ENCODE measurements around the gene LARP4. TPM values are rescaled to one million over a fixed set of nuclear protein-coding genes. Genes with fewer than 3 reads are reported as not detected.
A peak's percentile ranks its signal among the peaks of the same experiment; 100 is the strongest.

LARP4 gene
- total and polyA plus RNA-seq, 2 experiments from 2014 or later: 59.1 to 88.8 TPM

GRCh38 chr12:50506753-50507473 lies 106.2 kb downstream of the LARP4 start:
- Mint-ChIP-seq H3K36me3 (ENCODE audit: low read depth) (no peaks in the 10 kb centered on the region), H3K27me3 (ENCODE audit: insufficient read depth, low read depth, poor library complexity) (peaks cover 6% of the 10 kb centered on the region), H3K27ac (no peak overlapping the region), H3K9me3 (peaks cover 2% of the 10 kb centered on the region; the same call in 1 of the 3 replicates), H3K4me1 (peaks cover 30% of the 10 kb centered on the region), H3K4me3 (peak overlapping the region; percentile 96)
- Histone ChIP-seq H3K27me3 (ENCODE audit: insufficient read depth) (no peaks in the 10 kb centered on the region), H4K20me1 (replicated peaks; ENCODE audit: insufficient read depth) (peaks cover 5% of the 10 kb centered on the region; the same call in 1 of the 2 replicates), H3K4me1 (ENCODE audit: insufficient read depth) (peaks cover 17% of the 10 kb centered on the region), H3K4me3 (peak overlapping the region; percentile 73), H2AFZ (no peak overlapping the region), H3K79me2 (replicated peaks; ENCODE audit: insufficient read depth) (peaks cover 67% of the 10 kb centered on the region), H3K36me3 (ENCODE audit: insufficient read depth) (no peaks in the 10 kb centered on the region), H3F3A (replicated peaks; ENCODE audit: low read depth) (no peaks in the 10 kb centered on the region), H3K4me2 (peak overlapping the region; percentile 88), H3K9me2 (ENCODE audit: insufficient read depth) (no peaks in the 10 kb centered on the region), H3K27ac (ENCODE audit: low read depth) (no peak overlapping the region)
- ATAC-seq: no peak
- DNase-seq (ENCODE audit: low spot score): no peak
- no peak for TF ChIP-seq CTCF (conservative IDR thresholded peaks at IDR 0.05; ENCODE audit: low read depth in 2 of 2)
- no peak for TF ChIP-seq STAT1 (IDR thresholded peaks at IDR 0.05; ENCODE audit: unreplicated experiment)
- no peak for TF ChIP-seq ETS1 (IDR thresholded peaks at IDR 0.05)
- TF ChIP-seq CREB1 (CRISPR knock-in tag; IDR thresholded peaks at IDR 0.05; ENCODE audit: low read depth): no peak
- TF ChIP-seq JUNB (IDR thresholded peaks at IDR 0.05; ENCODE audit: unreplicated experiment): no peak
- TF ChIP-seq EZH2 (IDR thresholded peaks at IDR 0.05; ENCODE audit: low read depth, unreplicated experiment): no peak
- no peak for TF ChIP-seq ZNF114 (CRISPR knock-in tag; IDR thresholded peaks at IDR 0.05)
- no peak for TF ChIP-seq POLR2AphosphoS5 (IDR thresholded peaks at IDR 0.05; ENCODE audit: low read depth)
- no peak for TF ChIP-seq REST (IDR thresholded peaks at IDR 0.05; ENCODE audit: unreplicated experiment)
- no peak for TF ChIP-seq EZH2phosphoT487 (IDR thresholded peaks at IDR 0.05; ENCODE audit: unreplicated experiment)
- TF ChIP-seq NANOG (IDR thresholded peaks at IDR 0.05; ENCODE audit: borderline replicate concordance): no peak
- no peak for TF ChIP-seq ZNF462 (CRISPR knock-in tag; IDR thresholded peaks at IDR 0.05)
- no peak for TF ChIP-seq ZNF331 (CRISPR knock-in tag; IDR thresholded peaks at IDR 0.05; ENCODE audit: low read depth)
